ENCODE measurements around the gene C4orf50. TPM values are rescaled to one million over a fixed set of nuclear protein-coding genes. Genes with fewer than 3 reads are reported as not detected.

C4orf50 gene
- total and polyA plus RNA-seq, 2 of the 13 experiments (the other 11 are each of a cell fraction or from before 2014, with no cell fraction given), result not detected

DNA sequence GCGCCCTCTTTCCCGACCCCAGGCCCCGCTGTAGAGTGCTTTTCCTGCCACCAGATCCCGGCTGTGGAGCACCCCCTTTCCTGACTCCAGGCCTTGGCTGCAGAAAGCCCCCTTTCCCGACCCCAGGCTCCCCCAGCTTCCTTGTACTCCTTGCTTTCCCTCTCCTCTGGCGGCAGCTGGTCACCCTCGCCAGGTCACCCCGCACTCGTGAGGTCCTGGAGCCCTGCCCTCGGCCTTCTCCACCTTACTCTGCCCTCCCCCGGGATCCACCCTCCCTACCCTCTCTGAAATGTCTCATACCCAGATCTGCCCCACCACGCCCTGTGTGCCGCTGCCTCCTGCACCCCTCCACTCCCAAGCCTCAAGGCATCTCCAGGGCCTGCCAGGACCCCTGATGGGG lies 25.0 kb upstream of the C4orf50 start:
- whole genome bisulfite sequencing (ENCODE audit: low lambda C conversion rate), result 5% methylated on average over 11 of the region's 13 CpGs
- Histone ChIP-seq H4K20me1 (ENCODE audit: insufficient read depth, low read length) (no peaks in the 10 kb centered on the region), H3K4me3 (replicated peaks in 1 of 3; ENCODE audit: insufficient read depth in 1 of 3, low read depth in 2 of 3, low read length in 3 of 3) (no peak overlapping the region), H3K79me2 (ENCODE audit: insufficient read depth, low read length) (no peaks in the 10 kb centered on the region), H3K4me2 (ENCODE audit: low read depth, low read length) (no peak overlapping the region), H3K27ac (ENCODE audit: extremely low read length, insufficient read depth, low read length) (no peak overlapping the region), H3K9me3 (ENCODE audit: low read length) (no peaks in the 10 kb centered on the region), H2AFZ (ENCODE audit: low read length) (no peak overlapping the region), H3K4me1 (ENCODE audit: insufficient read depth, low read length) (no peaks in the 10 kb centered on the region), H3K27me3 (ENCODE audit: control insufficient read depth in 1 of 2, insufficient read depth in 2 of 2, low read length in 2 of 2) (peaks cover 8 to 57% of the 10 kb centered on the region in 2 experiments), H3K36me3 (replicated peaks in 1 of 2; ENCODE audit: control insufficient read depth in 1 of 2, insufficient read depth in 2 of 2, low read length in 2 of 2) (no peaks in the 10 kb centered on the region), H3K9ac (ENCODE audit: insufficient read depth, low read depth, low read length) (no peak overlapping the region)
- BruUV-seq (replicated peaks), result no TSS peak
- DNase-seq (ENCODE audit: low spot score) (no peak), FAIRE-seq (no peak), ATAC-seq (no peak)
- ChIA-PET POLR2A (no interaction called here), CTCF (ENCODE audit: low intra/inter-chr PET ratio, low total read pairs) (no interaction called here)
- intact Hi-C loops (cut with micrococcal nuclease; ENCODE audit: unreplicated experiment), result no loop called here
- in situ Hi-C loops (cut with HindIII; ENCODE audit: extremely low pct_ligation_motif_present, low pct_unique_long_range_greater_than_20kb), result no loop called here
- TF ChIP-seq ZBTB26 (CRISPR knock-in tag; IDR thresholded peaks at IDR 0.05; ENCODE audit: borderline replicate concordance), result no peak
- TF ChIP-seq ZNF350 (CRISPR knock-in tag; IDR thresholded peaks at IDR 0.05; ENCODE audit: borderline replicate concordance, low read depth), result no peak
- TF ChIP-seq FOXK1 (CRISPR knock-in tag; IDR thresholded peaks at IDR 0.05; ENCODE audit: borderline replicate concordance, low read depth), result no peak
- no peak for TF ChIP-seq ZMYM4 (CRISPR knock-in tag; IDR thresholded peaks at IDR 0.05)
- TF ChIP-seq ZNF205 (CRISPR knock-in tag; IDR thresholded peaks at IDR 0.05), result no peak
- TF ChIP-seq SKIL (CRISPR knock-in tag; IDR thresholded peaks at IDR 0.05; ENCODE audit: borderline replicate concordance), result no peak
- no peak for TF ChIP-seq IRF9 (CRISPR knock-in tag; IDR thresholded peaks at IDR 0.05; ENCODE audit: borderline replicate concordance)
- TF ChIP-seq PREB (CRISPR knock-in tag; IDR thresholded peaks at IDR 0.05), result no peak
- TF ChIP-seq HDAC1 (CRISPR knock-in tag; IDR thresholded peaks at IDR 0.05), result no peak
- TF ChIP-seq RARG (CRISPR knock-in tag; IDR thresholded peaks at IDR 0.05; ENCODE audit: low read depth), result no peak
- TF ChIP-seq ZNF644 (CRISPR knock-in tag; IDR thresholded peaks at IDR 0.05; ENCODE audit: low read depth), result no peak
- TF ChIP-seq, protein P1, sequence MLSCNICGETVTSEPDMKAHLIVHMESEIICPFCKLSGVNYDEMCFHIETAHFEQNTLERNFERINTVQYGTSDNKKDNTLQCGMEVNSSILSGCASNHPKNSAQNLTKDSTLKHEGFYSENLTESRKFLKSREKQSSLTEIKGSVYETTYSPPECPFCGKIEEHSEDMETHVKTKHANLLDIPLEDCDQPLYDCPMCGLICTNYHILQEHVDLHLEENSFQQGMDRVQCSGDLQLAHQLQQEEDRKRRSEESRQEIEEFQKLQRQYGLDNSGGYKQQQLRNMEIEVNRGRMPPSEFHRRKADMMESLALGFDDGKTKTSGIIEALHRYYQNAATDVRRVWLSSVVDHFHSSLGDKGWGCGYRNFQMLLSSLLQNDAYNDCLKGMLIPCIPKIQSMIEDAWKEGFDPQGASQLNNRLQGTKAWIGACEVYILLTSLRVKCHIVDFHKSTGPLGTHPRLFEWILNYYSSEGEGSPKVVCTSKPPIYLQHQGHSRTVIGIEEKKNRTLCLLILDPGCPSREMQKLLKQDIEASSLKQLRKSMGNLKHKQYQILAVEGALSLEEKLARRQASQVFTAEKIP (CRISPR knock-in tag; IDR thresholded peaks at IDR 0.05; ENCODE audit: borderline replicate concordance), result no peak
- TF ChIP-seq ZNF572 (CRISPR knock-in tag; IDR thresholded peaks at IDR 0.05), result no peak
- no peak for TF ChIP-seq RNF2 (conservative IDR thresholded peaks at IDR 0.05; ENCODE audit: low read depth)
- no peak for TF ChIP-seq ZNF841 (CRISPR knock-in tag; IDR thresholded peaks at IDR 0.05; ENCODE audit: borderline replicate concordance)
- TF ChIP-seq, protein P2, sequence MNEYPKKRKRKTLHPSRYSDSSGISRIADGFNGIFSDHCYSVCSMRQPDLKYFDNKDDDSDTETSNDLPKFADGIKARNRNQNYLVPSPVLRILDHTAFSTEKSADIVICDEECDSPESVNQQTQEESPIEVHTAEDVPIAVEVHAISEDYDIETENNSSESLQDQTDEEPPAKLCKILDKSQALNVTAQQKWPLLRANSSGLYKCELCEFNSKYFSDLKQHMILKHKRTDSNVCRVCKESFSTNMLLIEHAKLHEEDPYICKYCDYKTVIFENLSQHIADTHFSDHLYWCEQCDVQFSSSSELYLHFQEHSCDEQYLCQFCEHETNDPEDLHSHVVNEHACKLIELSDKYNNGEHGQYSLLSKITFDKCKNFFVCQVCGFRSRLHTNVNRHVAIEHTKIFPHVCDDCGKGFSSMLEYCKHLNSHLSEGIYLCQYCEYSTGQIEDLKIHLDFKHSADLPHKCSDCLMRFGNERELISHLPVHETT (CRISPR knock-in tag; conservative IDR thresholded peaks at IDR 0.05), result no peak
- TF ChIP-seq ESRRA (CRISPR knock-in tag; IDR thresholded peaks at IDR 0.05; ENCODE audit: low read depth), result no peak

Measured in HepG2 (cell line).